Kidney glomerular epithelial cell (primary cell): ENCODE measurements around the gene RNH1.
"Not testable (repeated sequence)": the region's sequence is repeated elsewhere in the genome, so short reads cannot be mapped to it uniquely, and the experiment has no call there.

ENCODE experiments used
- DNase-seq: peaks from one replicate; lab custom pipeline; 2025; lab: John Stamatoyannopoulos, UW

Gene RNH1

DNA sequence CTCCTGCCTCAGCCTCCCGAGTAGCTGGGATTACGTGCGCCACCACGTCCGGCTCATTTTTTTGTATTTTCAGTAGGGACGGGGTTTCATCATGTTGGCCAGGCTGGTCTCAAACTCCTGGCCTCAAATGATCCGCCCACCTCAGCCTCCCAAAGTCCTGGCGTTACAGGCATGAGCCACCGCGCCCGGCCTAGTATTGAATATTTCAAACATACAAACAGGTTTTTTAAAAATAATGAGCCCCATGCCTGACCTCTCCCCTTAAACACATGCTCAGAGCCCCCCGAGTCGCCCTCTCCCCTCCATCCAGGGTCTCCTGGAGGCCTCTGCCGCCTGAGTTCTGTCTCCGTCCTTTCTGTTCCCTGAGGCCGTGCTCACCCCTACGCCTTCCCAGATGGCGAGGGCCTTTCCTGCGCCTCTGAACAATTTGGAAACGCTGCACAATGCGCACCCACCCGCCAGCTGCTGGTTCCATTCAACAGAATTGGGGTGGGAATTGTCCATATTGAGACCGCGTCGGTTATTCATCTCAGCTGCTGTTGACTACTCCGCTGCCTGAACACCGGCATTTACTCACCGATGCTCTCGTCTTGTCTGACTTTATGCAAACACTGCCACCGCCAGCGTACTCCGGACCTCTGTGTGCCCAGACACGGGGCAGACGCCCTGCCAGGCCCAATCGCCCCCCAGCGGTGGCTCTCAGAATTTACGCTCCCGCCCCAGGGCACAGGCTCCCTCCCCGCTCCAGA, 13.6 kb upstream of the RNH1 start:
- DNase-seq, result no peak

DNA sequence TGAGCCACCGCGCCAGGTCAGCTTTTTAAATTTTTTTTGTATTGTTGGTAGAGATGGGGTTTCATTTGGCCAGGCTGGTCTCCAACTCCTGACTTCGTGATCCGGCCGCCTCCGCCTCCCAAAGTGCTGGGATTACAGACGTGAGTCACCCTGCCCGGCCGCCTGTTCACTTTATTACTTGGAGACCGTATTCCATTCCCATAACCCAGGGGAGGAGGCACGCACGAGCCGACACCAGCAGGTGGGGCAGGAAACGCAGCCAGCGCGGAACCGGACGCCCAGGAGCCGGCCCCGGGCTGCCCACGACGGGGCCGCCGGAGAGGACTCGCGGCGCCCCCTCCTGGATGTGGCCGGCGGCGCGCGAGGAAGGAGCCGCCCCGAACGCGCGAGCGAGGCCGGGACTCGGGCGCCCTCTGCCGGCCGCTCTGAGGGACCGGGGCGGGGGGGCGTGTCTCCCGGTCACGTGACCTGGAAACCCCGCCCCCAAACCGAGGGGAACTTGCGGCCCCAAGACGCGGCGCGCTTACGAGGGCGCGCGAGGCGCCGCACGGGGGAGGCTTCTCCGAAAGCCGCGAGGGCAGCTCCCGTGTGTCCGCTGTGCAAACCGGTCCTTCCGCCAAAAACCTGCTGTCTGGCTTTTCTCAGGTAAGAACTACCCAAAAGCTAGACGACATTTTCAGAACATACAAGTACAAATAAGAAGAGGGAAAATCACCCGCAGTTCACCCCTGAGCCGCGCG, 11.6 kb upstream of the RNH1 start:
- DNase-seq, result peak; percentile 88

DNA sequence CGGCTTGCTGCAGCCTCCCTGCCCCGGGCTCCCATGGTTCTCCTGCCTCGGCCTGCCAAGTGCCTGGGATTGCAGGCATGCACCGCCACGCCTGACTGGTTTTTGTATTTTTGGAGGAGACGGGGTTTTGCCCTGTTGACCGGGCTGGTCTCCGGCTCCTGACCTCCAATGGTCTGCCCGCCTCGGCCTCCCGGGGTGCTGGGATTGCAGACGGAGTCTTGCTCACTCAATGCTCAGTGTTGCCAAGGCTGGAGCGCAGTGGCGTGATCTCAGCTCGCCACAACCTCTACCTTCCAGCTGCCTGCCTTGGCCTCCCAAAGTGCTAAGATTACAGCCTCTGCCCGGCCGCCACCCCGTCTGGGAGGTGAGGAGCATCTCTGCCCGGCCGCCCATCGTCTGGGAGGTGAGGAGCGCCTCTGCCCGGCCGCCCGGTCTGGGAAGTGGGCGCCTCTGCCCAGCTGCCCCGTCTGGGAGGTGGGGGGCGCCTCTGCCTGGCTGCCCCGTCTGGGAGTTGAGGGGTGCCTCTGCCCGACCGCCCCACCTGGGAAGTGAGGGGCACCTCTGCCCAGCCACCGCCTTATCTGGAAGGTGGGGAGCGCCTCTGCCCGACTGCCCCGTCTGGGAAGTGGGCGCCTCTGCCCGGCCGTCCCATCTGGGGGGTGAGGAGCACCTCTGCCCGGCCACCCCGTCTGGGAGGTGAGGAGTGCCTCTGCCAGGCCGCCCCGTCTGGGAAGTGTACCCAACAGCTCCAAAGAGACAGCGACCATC, 10.1 kb upstream of the RNH1 start:
- DNase-seq, result not testable (repeated sequence)

DNA sequence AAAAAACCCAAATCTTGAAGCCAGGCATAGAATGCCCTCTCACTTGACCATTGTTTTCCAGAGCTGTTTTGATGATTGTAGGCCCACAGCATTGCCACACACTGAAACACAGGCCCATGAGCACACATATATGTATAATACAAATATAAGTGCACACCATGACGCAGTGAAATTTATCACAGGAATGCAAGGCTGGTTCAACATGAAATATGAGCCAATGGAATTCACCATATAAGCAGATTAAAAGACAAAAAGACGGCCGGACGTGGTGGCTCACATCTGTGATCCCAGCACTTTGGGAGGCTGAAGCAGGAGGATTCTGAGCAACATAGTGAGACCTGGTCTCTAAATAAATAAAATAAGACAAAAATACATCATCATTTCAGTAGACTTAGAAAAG, 9.4 kb upstream of the RNH1 start:
- DNase-seq, result no peak

DNA sequence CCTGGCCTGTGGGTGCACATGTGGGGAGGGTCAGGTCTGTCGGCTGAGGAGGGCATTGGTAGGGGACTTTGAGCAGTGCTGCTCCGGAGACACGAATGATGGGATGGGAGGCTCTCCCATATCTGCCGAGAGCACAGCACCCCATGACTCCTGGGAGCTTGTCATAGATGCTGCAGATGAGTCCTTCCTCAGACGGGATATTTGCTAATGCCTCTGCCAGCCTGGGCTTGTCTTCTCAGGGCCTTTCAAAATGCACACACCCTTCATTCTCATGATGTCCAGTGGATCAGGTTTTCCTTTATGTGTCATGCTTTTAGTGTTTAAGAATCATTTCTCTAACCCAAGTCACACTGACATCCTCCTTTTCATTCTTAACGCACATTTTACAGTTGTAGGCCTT, 8.1 kb upstream of the RNH1 start:
- no peak for DNase-seq

DNA sequence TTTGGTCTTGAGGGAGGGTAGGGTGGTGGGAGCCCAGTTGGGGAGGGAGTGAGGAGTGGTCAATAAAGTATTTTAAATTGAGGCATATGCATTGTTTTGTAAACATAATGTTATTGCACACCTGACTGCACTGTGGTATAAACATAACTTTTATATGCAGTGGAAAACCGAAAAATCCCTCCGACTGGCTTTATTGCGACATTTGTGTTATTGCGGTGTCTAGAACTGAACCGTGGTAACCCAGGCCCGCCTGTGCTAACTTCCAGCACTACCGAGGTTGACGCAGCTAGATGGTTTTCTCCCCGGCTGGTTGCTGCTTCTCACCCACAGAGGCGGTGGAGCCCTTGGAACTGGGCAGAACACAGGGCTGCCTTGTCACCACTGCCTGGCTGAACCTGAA, 7.6 kb upstream of the RNH1 start:
- DNase-seq, result no peak

DNA sequence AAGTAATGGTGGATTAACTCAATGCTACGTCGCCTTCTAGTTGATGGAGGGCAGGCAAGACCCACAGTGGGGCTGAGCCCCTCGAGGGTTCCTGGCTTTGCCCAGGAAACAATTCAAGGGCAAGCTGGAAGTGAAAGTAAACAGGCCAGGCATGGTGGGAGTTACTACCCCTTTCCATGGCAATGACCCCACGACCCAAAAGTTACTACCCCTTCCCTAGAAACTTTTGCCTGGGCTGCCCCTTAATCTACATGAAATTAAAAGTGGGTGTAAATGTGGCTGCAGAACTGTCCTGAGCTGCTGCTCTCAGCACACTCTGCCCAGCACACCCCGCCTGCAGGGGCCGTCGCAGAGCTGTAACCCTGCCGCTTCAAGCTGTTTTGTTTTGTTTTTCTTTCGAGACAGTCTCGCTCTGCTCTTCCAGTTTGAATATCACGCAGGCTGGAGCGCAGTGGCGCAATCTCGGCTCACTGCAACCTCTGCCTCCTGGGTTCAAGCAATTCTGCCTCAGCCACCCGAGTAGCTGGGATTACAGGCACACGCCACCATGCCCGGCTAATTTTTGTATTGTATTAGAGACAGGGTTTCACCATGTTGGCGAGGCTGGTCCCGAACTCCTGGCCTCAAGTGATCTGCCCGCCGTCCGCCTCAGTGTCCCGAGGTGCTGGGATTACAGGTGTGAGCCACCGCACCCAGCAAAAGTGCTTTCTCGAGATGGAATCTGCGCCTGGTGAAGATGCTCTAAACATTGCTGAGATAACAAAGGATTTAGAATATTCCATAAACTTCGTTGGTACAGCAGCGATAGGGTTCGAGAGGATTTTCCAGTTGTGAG, 5.9 kb upstream of the RNH1 start:
- no peak for DNase-seq

DNA sequence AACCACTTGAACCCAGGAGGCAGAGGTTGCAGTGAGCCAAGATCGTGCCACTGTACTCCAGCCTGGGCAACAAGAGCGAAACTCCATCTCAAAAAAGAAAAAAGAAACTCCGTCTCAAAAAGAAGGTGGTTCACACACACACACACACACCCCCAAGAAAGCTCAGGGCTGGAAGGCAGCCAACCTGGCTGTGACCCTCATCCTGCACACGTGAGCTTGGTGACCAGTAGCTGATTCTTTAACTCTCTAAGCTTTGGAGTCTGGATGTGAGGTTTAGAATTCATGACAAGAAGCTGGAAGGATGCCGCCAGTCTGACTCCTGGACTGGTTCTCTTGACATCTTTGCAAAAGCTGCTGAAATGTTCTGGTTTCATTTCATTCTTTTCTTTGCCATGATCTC, 1.9 kb upstream of the RNH1 start:
- DNase-seq, result no peak

DNA sequence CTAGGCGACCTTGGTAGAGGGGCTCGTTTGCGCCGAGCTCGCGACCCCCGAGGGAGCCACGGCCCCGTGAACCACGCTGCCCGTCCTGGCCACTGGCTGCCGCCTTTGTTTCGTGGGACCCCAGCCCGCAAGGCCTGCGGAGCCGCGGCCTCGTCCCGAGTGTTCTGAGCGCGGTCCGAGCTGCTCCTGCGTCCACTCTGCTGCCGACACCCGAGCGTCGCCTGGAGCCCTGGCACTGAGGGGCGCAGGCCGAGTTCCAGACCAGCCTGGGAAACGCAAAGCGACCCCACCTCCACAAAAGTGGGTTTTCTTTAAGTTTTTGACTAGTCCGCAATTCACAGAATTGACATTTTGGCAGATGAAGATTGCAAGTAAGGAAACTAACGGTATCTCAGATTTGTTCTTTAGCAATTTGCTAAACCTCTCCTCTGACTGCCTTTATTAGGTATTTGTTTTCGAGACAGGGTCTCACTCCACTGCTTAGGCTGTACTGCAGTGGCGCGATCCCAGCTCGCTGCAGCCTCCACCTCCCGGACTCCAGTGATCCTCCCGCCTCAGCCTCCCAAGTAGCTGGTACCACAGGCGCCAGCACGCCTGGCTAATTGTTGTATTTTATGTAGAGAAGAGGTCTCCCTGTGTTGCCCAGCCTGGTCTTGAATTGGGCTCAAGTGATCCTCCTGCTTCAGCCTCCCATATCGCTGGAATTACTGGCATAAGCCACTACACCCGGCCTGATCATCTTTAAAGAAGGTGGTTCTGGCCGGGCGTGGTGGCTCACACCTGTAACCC, 879 bp upstream of the RNH1 start:
- no peak for DNase-seq

DNA sequence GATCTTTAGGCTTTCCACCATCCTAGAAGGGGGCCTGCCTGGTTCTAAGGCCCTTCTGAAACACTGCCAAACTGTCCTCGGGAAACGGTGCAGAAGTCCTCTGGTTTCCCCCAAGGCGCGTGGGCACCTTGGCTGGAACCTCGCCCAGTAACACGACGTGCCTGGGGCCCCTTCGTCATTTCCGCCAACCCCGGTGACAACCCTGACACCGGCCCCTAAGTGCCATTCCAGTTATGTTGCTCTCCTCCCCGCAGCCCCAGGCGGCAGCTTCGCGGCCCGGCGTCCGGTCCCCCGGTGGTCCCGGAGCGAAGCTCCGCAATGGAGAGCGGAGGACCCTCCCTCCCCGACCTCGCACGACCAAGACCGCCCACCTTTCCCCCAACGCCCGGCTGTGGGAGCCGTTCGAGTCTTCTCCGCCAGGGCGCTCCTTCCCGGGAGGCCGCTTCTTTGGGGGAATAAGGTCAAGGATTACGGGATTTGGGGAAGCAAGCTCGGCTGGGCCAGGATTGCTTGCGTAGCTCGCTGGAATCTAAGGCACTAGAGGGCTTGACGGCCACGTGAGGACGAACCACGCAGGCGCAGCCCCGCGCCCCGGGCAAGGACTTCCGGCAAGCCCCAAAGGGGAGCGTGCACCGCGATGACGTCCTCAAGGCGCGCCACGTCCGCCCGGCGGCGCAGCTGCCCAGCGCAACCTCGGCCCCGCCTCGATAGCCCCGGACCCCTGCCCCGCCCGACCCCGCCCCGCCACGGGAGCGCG, 626 bp downstream of the RNH1 start:
- DNase-seq, result peak; percentile 89

DNA sequence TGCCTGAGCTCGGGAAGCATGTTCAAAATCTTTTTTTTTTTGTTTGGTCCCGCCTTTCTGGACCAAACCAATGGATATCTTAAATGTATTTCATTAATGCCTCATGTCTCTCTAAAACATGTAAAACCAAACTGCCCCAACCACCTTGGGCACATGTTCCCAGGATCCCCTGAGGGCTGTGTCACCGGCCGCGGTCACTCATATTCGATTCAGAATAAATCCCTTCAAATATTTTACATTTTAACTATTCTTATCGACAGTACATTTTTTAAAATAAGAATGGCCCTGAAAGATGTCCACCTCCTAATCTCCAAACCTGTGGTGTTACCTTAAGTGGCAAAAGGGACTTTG, 2.1 kb downstream of the RNH1 start:
- no peak for DNase-seq

DNA sequence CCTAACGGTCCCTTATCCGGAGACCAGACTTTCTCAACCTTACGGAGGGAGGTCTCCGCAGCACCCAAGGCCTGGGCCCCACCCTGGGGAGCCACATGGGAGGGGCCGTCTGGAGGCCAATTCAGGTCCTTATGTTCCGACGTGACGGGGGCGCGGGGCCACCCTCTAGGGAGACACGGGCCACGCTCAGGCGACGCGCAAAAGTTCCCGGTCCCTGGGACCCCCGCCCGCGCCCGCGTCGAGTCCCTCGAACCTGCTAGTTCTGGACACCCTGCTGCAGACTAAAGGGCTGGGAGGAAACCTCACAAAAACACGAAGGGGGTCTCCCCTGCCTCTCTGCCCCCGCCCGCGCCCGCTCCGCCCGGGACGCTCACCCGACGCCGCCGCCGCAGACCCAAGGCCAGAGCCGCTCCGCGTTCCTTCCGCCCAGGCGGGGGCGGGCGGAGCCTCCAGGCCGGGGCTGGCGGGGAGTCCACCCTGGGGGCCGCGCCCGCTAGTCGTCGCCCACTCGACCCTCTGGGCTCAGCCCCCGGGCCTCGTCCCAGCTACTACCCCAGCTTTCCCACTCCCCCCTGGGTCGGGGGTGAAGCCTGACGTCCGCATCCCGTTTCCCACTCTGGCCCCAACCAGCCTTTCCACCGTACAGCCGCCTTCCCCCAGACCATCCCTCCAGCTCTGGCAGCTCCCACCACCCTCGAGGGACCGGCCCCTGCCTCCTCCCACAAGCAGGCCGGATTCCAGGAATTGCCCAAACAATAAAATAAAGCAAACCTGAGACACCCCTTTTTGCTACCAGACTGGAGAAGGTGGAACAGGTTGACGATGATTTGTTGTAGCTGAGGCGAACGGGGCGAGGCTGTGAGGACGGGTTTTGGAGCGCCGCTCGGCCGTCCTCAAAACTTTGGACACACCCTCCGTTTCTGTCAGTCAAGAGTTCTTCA, 2.7 kb downstream of the RNH1 start:
- no peak for DNase-seq

DNA sequence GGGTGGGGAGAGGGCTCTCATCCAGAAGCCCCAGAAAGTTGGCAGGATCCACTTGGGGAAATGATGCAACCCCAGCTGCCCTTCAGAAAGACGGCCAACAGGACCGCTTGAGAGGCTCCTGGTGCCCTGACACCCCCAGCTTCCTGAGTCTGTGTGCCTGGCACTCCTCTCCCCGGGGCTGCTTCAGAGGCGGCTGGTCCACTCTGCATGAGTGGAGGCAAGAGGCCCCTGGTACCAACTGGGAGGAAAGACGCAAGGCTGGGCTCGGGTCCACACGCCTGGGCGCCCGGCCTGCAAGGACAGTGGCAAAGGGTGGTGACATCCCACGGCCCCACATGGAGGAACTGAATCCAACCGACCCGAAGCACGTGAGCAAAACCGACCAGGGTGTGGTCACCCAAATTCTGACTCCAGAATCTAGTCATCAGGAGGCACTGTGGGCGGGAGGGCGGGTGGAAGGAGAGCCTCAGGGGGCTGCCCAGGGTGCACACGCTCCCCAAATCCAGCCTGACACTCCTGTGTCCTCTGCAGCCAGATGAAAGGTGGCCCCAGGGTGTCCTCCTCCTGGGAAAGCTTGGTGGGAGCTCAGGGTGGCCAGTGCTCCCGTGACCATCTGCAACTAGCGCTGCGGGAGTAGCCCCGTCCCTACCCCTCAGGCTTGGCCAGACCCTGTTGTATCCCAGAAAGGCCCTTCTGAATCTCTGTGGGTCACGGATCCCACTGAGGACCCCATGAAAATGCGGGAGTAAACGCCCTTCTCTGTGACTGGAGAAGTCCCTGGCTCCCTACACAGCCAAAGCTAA, 3.7 kb downstream of the RNH1 start:
- DNase-seq, result no peak

DNA sequence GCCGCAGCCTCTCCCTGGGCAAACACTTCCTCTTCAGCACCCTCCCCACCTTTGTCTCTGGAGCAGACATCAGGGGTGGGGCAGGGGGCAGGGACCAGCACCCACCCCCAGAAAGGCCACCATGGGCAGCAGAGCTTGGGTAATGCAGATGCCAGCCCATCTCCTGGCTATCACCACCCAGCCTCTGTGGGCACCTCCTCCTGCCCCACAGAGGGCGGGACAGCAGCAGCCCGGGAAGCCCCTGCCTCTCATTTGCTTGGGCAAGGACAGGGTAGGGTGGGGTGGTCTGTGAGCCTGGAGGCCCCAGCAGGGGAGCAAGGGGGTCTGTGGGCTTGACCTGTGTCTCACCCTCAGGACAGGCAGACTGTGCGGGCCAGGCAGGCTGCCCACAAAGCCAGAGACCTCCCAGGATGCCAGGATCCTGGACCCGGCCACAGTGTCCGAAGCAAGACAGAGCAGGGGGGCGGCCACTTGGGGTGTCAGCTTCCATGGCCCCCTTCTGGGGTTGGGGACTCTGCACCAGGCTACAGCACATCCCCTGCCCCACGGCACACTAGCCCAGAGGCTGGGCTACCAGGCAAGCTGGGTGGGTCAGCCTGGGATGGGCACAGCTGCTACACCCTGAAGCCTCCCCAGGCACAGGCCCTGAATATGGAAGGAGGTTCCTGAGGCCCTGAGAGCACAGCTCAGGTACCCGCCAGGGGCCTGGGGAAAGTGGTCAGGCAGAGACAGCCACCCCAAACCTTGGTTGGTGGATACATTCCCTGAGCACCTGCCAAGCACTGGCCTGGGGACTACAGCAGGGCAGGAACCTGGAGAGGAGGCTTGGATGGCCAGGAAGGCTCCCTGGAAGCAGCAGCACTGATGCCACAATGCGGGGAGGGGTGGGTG, 4.5 kb downstream of the RNH1 start:
- DNase-seq, result no peak

DNA sequence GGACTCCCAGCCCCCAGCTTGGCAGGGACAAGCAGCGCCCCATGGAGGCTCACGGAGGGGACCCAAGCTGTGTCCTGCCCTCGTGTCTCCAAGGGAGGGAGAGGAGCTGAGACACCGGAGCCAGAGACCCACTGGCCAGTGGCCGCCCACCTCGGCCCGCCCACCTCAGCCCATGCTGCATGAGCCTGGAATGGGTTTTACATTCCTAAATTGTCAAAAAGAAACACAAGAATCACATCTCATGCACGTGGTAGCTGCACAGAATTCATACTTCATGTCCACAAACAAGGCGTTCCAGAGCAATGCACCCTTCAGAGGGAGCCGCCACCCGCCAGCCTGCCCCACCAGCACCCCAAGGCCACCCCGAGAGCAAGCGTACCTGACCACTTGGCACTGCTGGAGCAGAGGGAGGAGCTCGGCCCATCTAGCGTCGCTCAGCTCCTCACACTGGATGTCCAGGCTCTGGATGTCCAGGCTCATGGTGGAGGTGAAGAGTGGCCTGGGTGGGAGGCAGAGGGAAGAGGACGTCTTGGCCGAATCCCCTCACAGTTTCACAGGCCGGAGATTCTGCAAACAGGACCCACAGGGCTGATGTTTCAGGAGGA, 5.3 kb downstream of the RNH1 start:
- no peak for DNase-seq

DNA sequence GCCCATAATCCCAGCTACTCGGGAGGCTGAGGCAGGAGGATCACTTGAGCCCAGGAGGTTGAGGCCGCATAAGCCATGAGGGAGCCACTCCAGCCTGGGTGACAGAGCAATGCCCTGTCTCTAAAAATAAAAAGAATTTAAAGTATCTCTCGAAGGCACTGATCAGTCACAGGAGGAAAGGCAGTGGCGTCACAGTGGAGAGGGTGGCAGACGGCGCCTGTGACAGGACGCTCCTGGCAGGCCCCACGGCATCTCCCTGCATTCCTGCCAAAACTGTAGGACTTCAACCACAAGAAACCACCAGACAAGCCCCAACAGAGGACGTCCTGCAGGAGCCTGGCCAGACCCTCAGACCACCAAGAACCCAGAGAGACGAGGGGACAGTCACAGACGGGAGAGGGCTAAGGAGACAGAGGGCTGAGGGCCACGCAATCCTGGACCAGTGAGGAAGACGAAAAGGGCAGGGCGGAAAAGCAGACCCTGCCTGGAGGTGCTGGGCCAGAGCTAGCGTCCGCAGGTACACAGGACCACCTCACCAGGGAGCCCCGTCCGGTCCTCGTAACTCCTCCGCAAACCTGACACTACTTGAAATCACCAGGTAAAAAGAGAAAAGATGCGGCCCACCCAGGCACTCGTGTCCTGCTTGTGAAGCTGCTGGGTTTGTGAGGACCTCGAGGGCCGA, 5.9 kb downstream of the RNH1 start:
- DNase-seq, result no peak
